Pulmonary artery endothelial cell (primary cell): ENCODE measurements around the gene DMRTA2. TPM values are rescaled to one million over a fixed set of nuclear protein-coding genes. Genes with fewer than 3 reads are reported as not detected.
"Not testable (repeated sequence)": the region's sequence is repeated elsewhere in the genome, so short reads cannot be mapped to it uniquely, and the experiment has no call there.

ENCODE experiments used
- DNase-seq: peaks from one replicate; pipeline ENCODE4 v3.0.0-alpha.2; 2011; ENCODE audit warnings: low read depth, low spot score
- total RNA-seq: library from RNA; depleted of rRNA; stranded (reverse); fragments of >200 nt; gene quantifications from 2 replicates; pipeline ENCODE4 v1.2.3, GENCODE V29; 2014

The DMRTA2 gene
- total RNA-seq, 1 donor from 2014 or later = not detected

DNA sequence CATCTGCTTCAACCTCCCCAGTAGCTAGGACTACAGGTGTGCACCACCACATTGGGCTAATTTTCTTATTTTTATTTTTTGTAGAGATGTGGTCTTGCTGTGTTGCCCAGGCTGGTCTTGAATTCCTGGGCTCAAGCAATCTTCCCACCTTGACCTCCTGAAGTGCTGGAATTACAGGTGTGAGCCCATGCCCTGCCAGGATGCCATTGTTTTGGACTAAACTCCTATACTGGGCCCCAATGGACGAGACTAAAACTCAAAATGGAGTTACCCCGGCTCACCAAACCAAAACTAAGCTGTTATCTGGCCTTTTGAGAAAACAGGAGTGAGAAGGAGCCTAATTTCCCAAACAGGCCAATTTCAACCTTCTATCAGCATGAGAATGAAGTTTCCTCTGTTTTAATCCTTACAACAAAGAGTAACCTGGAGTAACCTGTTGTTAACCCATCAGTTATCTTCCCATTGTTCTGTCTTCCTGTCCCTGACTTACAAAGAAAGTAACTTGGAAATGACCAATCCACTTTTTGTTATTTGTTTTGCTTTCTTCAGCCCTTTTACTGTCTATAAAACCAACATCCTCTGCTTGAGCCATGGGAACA lies 29.6 kb downstream of the DMRTA2 start:
- no peak for DNase-seq

DNA sequence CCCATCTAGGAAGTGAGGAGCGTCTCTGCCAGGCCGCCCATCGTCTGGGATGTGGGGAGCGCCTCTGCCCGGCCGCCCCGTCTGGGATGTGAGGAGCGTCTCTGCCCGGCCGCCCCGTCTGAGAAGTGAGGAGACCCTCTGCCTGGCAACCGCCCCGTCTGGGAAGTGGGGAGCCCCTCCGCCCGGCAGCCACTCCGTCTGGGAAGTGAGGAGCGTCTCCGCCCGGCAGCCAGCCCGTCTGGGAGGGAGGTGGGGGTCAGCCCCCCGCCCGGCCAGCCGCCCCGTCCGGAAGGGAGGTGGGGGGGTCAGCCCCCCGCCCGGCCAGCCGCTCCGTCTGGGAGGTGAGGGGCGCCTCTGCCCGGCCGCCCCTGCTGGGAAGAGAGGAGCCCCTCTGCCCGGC lies 41.7 kb downstream of the DMRTA2 start:
- not testable (repeated sequence) for DNase-seq

DNA sequence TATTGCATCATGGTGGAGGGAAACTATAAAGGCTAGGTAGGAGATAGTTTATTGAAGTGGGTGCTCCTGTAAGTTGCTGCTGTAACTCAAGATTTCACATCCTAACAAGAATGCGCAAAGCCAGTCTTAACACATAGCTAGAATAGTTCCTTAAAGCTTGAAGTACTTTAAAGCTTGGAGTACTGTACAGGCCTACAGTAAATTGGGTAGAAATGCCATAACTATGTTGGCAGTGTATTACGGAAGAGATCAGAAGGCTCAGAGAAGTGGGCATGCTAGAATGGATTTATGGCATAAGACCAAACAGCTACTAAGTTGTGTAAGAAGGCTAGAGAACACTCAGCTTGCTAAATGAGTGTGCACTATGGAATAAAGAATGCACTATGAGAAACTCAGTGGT lies 44.5 kb downstream of the DMRTA2 start:
- DNase-seq = no peak

DNA sequence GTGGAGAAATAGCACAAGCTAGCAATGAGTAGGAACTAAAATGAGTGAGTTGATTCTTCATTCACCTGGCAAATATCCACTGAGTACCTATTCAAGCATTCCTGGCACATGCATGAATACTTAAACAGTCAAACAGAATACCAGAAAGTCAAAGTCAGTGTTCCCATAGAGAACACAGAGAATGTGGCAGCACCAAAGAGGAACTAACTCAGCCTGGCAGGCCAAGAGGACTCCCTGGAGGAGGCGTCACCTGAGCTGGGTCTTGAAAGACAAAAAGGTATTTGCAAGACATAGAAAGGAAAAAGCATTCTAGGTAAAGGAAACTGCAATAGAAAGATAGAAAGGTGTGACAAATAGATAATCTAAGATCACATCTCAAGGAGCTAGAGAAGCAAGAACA lies 49.7 kb downstream of the DMRTA2 start:
- DNase-seq = no peak

DNA sequence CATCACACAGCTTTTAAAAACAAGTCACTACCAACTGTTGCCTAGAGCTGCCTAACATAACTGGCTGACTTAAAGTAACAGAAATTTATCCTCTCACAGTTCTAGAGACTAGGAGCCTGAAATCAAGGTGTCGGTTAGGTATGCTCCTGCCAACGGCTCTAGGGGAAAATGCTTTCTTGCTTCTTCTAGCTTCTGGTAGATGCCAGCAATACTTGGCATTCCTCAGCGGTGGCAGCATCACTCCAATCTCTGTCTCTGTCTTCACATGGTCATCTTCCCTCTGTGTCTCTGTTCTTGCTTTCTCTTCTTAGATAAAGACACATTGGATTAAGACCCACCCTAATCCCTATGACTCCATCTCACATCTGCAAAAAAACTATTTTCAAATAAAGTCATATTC lies 51.5 kb downstream of the DMRTA2 start:
- no peak for DNase-seq

DNA sequence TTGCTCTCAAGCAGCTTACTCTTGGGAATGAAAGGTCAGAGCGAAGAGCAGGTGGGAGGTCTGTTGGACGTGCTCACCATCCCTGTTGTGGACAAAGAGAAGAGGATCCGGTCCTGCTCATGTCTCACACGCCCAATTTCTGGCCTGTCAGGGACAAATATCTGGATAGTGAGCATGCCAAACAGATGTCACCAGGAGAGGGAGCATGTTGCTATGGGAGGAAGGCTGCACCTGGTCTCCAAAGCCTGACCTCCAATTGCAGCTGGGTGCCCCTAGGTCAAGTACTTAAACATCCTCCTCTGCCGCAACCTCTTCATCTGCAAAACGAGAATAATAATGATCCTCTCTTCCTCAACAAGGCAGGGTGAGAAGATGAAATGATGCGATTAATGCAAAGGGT lies 53.4 kb downstream of the DMRTA2 start:
- DNase-seq = no peak

DNA sequence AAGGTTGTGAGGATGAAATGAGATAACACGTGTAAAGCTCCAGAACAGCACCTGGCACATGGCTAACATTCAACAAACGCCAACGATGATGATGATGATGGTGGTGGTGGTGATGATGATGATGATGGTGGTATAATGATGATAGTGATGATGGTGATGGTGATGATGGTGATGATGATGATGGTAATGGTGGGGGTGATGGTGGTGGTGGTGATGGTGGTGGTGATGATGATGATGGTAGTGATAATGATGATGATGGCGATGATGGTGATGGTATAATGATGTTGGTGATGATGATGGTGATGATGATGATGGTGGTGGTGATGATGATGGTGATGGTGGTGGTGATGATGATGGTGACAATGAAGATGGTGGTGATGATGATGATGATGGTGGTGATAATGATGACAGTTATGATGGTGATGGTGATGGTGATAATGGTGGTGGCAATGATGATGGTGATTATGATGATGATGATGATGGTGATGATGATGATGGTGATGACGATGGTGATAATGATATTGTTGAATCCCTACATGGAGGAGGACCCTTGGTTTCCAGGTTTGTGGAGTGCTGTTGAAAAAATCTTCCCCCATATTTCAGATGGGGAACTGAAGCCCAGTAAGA lies 54.1 kb downstream of the DMRTA2 start:
- no peak for DNase-seq

DNA sequence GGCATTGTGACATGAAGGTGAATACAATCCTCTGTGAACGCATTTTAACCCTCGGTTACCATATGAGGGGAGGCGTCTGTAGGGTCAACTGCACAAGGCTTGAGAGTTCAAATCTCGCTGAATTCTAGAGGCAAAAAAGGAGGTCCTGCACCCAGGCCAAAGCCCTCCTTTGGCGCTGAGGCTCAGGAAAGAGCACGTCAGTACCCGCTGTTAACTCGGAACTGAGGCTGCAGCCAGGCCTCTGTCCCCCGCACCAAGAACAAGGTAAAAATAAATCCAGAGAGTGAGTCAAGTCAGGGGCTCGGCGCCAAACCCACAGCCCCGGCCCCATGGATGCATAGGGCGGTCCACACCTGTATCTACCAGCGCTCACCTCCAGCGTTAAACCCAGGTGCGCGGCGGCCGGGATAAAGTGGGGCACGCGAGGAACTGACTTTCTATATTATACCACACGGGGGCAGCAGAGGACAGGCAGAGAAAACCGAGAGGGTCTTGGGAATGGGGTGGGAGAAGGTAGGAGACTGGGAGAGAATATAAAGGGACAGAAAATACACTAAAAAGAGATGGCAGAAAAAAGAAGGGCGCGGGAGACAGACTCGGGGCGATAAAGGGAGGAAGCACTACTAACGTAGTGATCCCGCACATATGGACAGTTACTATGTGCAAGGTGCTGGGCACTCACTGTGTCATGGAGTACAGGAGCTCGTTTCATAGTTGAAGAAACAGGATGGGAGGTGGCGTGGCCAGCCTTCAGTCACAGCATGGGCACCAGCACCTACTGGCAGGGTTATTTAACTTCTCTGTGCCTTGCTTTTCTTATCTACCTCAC lies 54.9 kb downstream of the DMRTA2 start:
- no peak for DNase-seq
